DMS 273 (cell line): ENCODE results near the gene C6orf47.

Experiments
- DNase-seq: peaks from one replicate; lab custom pipeline; 2025; ENCODE audit not compliant: unreplicated experiment; lab: John Stamatoyannopoulos, UW

Gene C6orf47

GRCh38 chr6:31615748-31616147 lies 44.8 kb downstream of the C6orf47 start:
- no peak for DNase-seq

GRCh38 chr6:31614684-31615578 lies 45.6 kb downstream of the C6orf47 start, which contains the start of gene AIF1:
Gene AIF1 (plus strand): TSS chr6:31615234. CDS start chr6:31615330, 96 bp downstream.
- DNase-seq = no peak

GRCh38 chr6:31614075-31614619 lies 46.4 kb downstream of the C6orf47 start:
- DNase-seq = no peak

- DNase-seq = no peak
These were observed 49.6 kb downstream of the C6orf47 start for GRCh38 chr6:31610968-31611367.

- DNase-seq = peak; percentile 64
These were observed 50.8 kb downstream of the C6orf47 start for GRCh38 chr6:31609519-31610406.
